ENCODE measurements around the gene CTSE. TPM values are rescaled to one million over a fixed set of nuclear protein-coding genes. Genes with fewer than 3 reads are reported as not detected.

CTSE gene
- total RNA-seq, 1 donor from 2014 or later = not detected

DNA sequence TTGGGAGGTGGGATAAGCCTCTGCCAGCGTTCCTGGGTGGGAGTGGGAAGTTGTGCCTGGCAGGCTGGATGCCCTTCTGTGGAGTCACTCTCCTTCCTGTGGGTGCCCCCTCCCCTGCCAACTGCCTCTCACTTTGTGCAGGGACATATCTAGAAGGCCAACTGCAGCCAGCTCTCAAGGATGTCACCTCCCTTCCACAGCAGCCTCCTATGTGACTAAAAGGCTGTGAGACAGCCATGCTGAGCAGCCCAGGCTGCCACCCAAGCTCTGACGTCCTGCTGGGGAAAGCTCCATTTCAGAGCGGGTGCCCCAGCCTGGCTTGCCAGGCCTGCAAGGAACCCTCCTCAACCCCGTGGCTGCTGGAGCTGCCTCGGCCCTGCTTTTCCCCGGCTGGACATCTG is 60.9 kb downstream of the CTSE start:
- H3K4me3 Mint-ChIP-seq (ENCODE audit: unreplicated experiment) = no peak overlapping the region
- TF ChIP-seq, protein P1, sequence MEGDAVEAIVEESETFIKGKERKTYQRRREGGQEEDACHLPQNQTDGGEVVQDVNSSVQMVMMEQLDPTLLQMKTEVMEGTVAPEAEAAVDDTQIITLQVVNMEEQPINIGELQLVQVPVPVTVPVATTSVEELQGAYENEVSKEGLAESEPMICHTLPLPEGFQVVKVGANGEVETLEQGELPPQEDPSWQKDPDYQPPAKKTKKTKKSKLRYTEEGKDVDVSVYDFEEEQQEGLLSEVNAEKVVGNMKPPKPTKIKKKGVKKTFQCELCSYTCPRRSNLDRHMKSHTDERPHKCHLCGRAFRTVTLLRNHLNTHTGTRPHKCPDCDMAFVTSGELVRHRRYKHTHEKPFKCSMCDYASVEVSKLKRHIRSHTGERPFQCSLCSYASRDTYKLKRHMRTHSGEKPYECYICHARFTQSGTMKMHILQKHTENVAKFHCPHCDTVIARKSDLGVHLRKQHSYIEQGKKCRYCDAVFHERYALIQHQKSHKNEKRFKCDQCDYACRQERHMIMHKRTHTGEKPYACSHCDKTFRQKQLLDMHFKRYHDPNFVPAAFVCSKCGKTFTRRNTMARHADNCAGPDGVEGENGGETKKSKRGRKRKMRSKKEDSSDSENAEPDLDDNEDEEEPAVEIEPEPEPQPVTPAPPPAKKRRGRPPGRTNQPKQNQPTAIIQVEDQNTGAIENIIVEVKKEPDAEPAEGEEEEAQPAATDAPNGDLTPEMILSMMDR (IDR thresholded peaks at IDR 0.05; ENCODE audit: partially characterized antibody, unreplicated experiment) = no peak
- H3K27me3 Mint-ChIP-seq (ENCODE audit: unreplicated experiment) = peaks cover 3% of the 10 kb centered on the region
- peaks cover 18% of the 10 kb centered on the region for H3K4me1 Mint-ChIP-seq (ENCODE audit: low read depth, unreplicated experiment)
- H3K36me3 Mint-ChIP-seq (ENCODE audit: unreplicated experiment) = no peaks in the 10 kb centered on the region
- H3K9me3 Mint-ChIP-seq (ENCODE audit: unreplicated experiment) = peaks cover 5% of the 10 kb centered on the region
- no peak overlapping the region for H3K27ac Mint-ChIP-seq (ENCODE audit: unreplicated experiment)
- no peak for DNase-seq

GRCh38 chr1:205961991-205962820 is 61.5 kb downstream of the CTSE start:
- peaks cover 12% of the 10 kb centered on the region for H3K4me1 Mint-ChIP-seq (ENCODE audit: low read depth, unreplicated experiment)
- no peak overlapping the region for H3K27ac Mint-ChIP-seq (ENCODE audit: unreplicated experiment)
- H3K27me3 Mint-ChIP-seq (ENCODE audit: unreplicated experiment) = peaks cover 3% of the 10 kb centered on the region
- DNase-seq = no peak
- TF ChIP-seq, protein P1 (IDR thresholded peaks at IDR 0.05; ENCODE audit: partially characterized antibody, unreplicated experiment) = no peak
- no peaks in the 10 kb centered on the region for H3K36me3 Mint-ChIP-seq (ENCODE audit: unreplicated experiment)
- H3K4me3 Mint-ChIP-seq (ENCODE audit: unreplicated experiment) = no peak overlapping the region
- H3K9me3 Mint-ChIP-seq (ENCODE audit: unreplicated experiment) = peaks cover 5% of the 10 kb centered on the region

DNA sequence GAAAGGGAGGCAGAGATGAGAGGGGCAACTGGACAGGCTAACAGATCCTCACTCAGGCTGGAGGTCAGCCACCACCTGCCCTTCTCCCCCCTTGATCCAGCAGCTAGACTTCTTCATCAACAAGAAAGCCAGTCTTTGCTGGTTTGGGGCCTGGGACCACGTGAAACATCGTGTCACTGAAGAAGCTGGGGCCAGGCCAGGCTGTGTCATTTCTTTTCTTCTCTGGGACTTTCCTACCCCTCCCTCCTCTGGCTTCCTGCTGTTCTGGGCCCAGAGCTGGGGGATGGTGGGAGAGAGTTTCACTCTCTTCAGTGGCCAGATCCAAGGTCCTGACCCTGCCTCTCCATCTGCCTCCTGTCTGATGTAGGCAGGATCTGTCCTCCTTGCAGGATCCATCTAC is 62.3 kb downstream of the CTSE start:
- H3K27me3 Mint-ChIP-seq (ENCODE audit: unreplicated experiment) = peaks cover 3% of the 10 kb centered on the region

GRCh38 chr1:205959789-205960188 is 63.9 kb downstream of the CTSE start:
- Mint-ChIP-seq H3K4me1 (ENCODE audit: low read depth, unreplicated experiment) (peaks cover 15% of the 10 kb centered on the region), H3K27ac (ENCODE audit: unreplicated experiment) (no peak overlapping the region), H3K36me3 (ENCODE audit: unreplicated experiment) (no peaks in the 10 kb centered on the region), H3K27me3 (ENCODE audit: unreplicated experiment) (peaks cover 3% of the 10 kb centered on the region), H3K4me3 (ENCODE audit: unreplicated experiment) (no peak overlapping the region), H3K9me3 (ENCODE audit: unreplicated experiment) (peaks cover 4% of the 10 kb centered on the region)
- TF ChIP-seq, protein P1 (IDR thresholded peaks at IDR 0.05; ENCODE audit: partially characterized antibody, unreplicated experiment) = no peak
- no peak for DNase-seq

More for the DNA sequence above, 62.3 kb downstream of the CTSE start:
- H3K9me3 Mint-ChIP-seq (ENCODE audit: unreplicated experiment) = peaks cover 5% of the 10 kb centered on the region
- no peaks in the 10 kb centered on the region for H3K36me3 Mint-ChIP-seq (ENCODE audit: unreplicated experiment)
- no peak for DNase-seq
- no peak overlapping the region for H3K4me3 Mint-ChIP-seq (ENCODE audit: unreplicated experiment)
- H3K27ac Mint-ChIP-seq (ENCODE audit: unreplicated experiment) = no peak overlapping the region
- TF ChIP-seq, protein P1 (IDR thresholded peaks at IDR 0.05; ENCODE audit: partially characterized antibody, unreplicated experiment) = no peak
- H3K4me1 Mint-ChIP-seq (ENCODE audit: low read depth, unreplicated experiment) = peaks cover 12% of the 10 kb centered on the region

Other genes starting within 250 kb of the CTSE start
- 1.7 TPM for gene RAB29, start 248.4 kb downstream of the CTSE start, total RNA-seq (ENCODE audit: unreplicated experiment)
- 6.2 TPM for gene SLC41A1, start 210.7 kb downstream of the CTSE start, total RNA-seq (ENCODE audit: unreplicated experiment)
- not detected for gene PM20D1, start 173.8 kb downstream of the CTSE start, total RNA-seq (ENCODE audit: unreplicated experiment)
- not detected for gene SLC26A9, start 80.4 kb downstream of the CTSE start, total RNA-seq (ENCODE audit: unreplicated experiment)
- not detected for gene RAB7B, start 20.5 kb downstream of the CTSE start, total RNA-seq (ENCODE audit: unreplicated experiment)
- gene RHEX, start 29.3 kb upstream of the CTSE start, total RNA-seq (ENCODE audit: unreplicated experiment) = not detected
- gene AVPR1B, start 93.5 kb upstream of the CTSE start, total RNA-seq (ENCODE audit: unreplicated experiment) = not detected
- 1.5 TPM for gene FAM72A, start 178.9 kb upstream of the CTSE start, total RNA-seq (ENCODE audit: unreplicated experiment)
- gene SRGAP2, start 179.6 kb upstream of the CTSE start, total RNA-seq (ENCODE audit: unreplicated experiment) = 22.8 TPM